CD4-positive, alpha-beta T cell treated with Interleukin-17A for 4 hours (primary cell): ENCODE data around the gene RAD51B.
"Not testable (repeated sequence)": the region's sequence is repeated elsewhere in the genome, so short reads cannot be mapped to it uniquely, and the experiment has no call there.

ENCODE experiments used
- DNase-seq: peaks from one replicate; pipeline ENCODE4 v3.0.0-alpha.2; 2020; ENCODE audit warnings: mixed read lengths

Gene RAD51B

DNA sequence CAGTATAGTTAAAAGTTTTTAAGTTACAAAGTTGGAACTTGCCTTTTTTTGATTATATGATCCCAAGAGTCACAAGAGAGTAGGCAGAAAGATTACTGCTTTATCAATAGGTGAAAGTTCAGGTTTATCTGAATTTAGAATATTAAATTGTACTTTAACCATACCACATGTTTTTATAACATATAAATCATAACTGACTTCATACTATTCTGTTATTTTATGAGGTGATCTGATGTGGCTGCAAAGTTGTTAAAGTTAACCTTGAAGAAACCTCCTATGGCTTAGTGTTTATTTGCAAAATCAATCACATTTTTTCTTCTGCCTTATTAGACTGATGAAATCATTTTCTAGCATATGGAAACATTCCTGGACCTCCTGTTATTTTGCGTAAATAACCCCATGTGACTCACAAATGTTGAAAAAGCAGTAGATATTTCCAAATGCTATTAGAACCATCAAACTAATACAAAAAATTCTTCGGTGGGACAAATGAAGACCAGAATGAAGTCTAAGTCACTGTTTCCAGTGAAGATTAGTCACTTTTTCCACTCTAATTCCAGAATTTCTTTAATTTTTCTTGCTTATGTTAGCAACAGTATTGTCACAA is 132.1 kb downstream of the RAD51B start:
- DNase-seq: no peak

DNA sequence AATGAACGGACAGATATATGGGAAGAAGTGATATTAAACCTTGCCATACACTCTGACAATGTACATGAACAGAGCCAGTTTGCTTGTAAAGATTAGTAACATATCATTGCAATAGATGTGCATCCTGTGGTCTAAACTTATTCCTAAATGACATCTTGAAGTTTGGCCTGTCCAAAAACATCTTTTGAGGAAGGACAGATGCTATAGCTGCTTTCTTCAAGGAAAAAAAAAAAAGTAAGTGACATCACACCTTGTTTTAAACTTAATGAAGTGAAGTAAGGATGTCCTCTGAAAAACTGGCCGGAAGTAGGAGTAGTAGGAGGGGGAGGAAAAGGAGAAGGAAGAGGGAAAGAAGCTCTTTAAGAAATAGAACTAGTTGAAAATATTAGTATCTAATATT is 132.8 kb downstream of the RAD51B start:
- DNase-seq: no peak

DNA sequence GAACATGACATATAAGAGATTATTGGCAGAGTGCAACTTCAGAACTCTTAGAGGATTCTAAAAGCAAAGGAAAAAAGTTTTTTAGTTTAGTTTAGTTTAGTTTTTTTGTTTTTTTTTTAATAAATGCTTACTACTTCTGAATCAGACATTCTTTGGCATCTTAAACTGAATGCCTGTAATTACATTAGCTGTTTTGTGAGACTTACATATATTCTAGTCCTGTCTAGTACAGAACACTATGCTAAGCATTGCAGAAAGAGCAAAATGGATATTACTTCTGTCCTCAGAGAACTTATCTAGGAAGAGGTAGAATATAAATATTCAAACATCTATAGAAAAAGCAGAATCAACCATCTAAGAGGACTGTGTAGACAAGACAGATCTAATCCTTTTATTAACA is 133.2 kb downstream of the RAD51B start:
- DNase-seq: no peak

DNA sequence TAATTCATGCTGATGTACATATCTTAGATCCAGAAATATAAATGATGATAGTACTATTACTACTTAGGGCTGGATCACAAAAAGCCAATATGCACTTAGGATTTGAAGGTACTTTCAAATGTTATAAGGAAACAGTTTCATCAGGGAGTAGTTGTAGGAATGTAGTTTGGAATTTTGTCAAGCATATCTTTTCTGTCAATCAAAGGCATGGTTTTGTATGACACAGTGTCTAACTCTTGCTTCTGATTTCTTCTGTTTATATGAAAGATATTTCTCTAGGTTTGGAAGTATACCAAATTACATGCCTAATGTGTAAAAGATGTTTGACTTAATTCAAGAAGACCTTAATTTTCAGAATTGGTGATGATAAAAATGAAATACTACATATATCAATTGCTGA is 135.7 kb downstream of the RAD51B start:
- DNase-seq: no peak

DNA sequence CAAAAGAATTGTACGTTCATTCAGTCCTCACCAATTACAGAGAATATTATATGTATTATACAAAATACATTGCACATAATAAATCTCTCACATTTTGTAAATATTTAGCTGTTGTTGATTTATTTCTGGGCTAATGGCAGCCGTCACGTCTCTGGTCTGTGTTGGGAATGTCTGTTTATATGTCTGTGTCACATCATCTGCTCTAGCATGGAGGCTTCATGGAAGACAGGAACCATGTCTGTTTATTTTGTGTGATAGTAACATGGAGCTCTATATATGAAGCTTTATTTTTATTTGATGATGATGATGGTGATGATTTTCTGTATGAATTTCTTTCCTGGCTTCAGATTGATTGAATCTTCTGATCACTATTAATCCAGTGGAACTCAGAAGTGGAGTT is 138.4 kb downstream of the RAD51B start:
- no peak for DNase-seq

DNA sequence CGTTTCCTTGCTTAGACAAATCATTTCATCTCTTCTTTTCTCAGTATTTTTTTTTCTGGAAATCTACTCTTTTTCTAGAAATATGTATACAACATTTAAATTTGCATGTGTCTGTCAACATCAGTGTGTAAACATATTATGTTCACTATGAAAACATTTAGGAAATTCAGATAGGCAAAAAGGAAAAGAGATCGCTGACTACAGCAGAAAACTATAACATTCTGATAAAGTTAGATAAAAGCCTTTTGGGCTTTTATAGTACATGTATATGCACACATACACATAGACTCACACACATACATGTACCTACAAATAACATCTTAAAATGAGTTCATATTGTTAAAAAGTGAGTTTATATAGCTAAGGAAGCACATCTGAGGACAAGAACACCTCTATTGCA is 142.1 kb downstream of the RAD51B start:
- no peak for DNase-seq

DNA sequence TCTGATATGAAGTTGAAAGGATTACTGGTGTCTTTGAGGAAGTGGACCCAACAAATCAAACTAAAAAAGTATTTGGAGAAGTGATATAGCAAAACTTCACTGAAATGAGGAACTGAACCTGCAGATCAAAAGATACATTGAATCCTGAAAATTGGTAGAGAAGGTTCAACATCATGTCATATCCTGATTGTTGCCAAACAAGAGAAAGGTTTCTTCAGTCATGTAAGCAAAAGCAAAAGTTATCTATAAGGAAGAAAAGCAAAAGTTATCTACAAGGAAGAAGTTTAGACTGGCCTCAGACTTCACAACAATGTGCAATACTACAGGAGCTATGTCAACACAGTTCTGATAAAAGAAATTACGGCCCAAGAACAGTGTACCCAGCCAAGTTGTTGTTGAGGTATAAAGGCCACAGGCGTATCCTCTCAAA is 142.7 kb downstream of the RAD51B start:
- no peak for DNase-seq

DNA sequence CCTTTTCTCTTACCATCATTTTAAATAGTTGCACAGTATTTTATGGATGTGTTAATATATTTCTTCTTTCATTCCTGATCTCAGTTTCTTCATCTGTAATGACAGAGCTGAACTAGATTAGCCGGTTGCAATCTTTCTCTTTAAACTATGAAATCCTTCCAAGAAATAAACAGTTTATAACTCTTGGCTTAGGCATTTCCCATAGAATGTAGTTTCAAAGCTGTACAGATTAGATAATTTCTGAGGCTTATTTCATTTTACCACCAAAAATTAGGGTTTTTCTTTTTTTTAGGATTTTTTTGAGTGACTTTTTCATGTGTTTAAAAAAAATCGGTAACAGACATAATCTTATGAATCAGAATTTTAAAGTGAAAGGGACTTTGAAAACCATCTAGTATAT is 144.0 kb downstream of the RAD51B start:
- DNase-seq: no peak

DNA sequence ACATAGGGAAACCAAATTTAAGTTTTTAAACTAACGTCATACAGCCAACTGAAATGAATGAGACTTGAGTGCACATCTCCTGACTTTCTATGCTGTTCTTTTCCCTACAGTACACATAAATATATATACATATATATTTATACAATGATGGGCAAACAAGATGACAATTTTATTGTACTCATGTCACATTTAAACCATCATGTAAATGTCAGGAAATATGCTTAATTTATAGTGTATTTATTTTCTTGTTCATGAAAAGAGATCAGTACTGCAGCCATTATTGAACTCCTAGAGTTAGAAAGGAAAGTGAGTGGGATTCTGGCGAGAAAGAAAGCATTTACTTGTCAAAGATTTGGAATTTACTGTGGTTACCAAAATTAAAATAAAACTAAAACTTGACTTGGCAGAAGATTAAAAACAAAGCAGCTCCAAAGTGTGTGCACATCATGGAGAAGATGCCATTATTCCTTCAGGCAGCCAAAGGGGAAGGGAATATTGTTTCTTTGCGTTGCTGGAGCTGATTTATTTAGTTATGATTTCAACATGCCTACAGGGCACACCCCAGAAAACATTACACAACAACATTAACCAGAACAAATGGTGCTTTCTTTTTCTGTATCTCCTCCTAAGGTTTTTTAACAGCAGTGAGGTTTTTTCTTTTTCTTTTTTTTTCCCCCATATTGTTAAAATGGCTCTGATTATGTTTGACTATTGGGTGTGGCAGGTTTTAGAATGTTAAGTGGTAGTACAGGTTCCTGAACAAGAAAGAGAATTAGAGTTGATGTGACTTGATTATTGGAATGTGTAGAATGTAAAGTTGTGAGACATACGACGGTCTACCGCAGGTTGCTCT is 144.6 kb downstream of the RAD51B start:
- DNase-seq: no peak

DNA sequence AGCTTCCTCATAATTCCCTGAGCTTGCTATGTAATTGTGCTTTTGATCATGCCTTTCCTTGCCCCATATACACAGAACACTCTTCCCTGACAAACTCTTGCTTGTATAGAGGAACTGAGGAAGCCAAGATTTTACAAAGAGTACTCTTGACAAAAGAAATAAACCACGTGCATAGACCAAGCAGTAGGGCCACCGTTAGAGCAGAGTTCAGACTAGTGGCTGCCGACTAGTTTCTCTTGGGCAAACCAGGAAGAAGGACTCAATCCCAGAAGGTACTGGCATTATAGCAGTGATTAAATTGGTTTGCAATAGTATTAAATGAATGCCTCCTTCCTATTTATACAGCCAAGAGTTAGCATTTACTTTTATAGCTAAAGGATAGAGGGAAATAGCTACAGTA is 146.1 kb downstream of the RAD51B start:
- no peak for DNase-seq

DNA sequence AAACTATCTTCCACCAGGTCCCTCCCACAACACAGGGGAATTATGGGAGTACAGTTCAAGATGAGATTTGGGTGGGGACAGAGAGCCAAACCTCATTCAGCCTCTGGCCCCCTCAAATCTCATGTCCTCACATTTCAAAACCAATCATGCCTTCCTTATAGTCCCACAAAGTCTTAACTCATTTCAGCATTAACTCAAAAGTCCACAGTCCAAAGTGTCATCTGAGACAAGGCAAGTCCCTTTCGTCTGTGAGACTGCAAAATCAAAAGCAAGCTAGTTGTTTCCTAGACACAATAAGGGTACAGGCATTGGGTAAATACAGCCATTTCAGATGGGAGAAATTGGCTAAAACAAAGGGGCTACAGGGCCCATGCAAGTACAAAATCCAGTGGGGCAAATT is 147.6 kb downstream of the RAD51B start:
- DNase-seq: no peak

DNA sequence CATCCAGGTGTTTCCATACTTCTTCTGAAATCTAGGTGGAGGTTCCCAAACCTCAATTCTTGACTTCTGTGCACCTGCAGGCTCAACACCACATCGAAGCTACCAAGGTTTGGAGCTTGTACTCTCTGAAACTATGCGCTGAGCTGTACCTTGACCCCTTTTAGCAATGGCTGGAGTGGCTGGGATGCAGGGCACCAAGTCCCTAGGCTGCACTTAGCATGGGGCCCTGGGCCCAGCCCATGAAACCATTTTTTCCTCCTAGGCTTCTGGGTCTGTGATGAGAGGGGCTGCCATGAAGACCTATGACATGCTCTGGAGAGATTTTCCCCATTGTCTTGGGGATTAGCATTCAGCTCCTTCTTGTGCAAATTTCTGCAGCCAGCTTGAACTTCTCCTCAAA is 148.4 kb downstream of the RAD51B start:
- DNase-seq: not testable (repeated sequence)

DNA sequence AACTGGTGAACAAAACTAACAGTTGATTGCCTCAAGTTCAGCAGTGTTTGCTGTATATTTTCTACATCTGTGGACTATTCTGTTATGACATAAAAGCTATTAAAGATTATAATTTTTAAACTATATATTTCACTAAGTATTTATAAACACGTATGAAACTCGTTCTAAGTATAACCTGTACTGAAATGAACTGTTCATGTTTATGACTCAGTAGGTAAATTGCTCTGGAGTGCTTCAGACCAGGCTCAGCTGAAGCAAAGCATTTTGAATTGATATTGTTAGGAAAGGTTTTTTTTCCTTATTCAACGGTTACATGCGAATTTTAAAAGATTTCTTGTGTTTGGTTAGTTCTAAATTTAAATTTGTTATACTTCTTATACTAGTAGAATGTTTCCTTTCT is 151.3 kb downstream of the RAD51B start:
- DNase-seq: no peak

DNA sequence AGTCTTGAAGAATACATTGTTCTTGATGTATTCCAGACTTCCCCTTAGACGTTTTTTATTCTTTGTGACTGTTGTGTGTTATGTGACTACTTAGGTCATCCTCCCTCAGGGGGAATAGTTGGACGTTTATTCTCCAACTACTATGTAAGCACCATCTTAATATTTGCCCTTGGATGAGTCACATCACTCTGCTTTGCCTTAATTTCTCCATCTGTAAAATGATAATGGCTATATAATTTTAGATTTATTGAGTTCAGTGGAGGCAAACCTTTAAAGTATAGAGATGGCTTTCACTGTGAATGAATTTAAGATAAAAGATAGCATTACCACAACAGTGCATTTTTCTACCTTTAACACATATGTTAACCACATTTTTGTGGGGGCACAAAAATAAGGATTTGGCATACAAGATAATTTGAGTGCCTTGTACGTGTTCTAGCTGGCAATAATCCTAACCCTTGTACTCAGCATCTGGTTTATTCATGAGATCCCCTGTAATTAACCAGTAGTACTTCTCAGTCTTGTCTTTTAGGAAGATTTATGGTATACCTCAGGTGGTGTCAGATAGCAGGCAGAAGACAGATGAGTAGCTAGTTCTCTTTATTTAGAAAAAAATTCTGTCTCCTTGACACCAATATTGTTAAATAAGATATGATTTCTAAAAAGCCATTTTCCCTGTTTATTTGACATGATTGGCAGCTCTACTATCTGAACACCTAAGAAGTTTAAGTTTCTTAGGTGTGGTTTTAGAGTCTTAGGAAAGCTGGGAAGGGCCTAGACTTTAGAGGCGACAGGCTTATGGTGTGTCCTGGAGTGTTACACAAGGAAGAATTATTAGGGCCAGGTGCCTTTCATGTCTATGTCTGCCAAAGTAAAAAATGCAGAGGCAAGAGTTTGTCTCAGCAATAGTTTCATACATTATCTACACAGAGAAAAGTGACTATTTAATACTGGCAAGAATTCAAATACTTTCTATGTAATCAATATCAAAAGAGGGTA is 152.3 kb downstream of the RAD51B start:
- DNase-seq: no peak

DNA sequence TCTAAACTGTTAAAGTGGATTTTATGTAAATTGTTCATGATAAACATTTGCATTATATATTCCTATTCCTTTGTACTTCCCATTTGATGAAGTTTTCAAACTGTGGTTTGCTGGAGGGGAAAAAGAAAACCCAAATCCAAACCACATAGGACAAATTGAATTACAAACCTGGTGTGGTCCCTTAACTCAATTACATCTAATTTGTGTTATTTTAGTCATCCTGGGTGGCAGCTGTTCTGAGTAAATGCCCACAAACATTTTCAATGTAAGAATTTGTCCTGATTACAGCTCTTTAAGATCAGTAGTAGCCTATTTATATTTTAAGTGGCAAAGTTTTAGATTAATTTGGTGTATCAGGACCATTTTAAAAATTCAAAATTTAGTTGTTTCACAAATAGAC is 153.9 kb downstream of the RAD51B start:
- no peak for DNase-seq

DNA sequence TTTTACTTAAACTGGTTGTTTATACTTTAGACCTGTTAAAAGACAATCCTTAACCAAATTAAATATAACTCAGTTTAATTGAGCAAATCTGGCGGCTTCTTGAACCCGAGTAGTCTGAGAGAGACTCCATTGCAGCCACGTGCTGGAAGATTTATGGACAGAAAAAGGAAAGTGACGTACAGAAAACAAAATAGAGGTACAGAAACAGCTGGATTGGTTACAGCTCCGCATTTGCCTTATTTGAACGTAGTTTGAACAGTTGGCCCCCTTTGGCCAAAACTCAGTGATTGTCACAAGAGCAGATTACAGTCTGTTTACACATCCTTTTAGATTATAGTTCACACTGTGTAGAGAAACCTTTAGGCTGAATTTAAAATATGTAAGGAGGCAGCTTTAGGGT is 155.9 kb downstream of the RAD51B start:
- DNase-seq: no peak

DNA sequence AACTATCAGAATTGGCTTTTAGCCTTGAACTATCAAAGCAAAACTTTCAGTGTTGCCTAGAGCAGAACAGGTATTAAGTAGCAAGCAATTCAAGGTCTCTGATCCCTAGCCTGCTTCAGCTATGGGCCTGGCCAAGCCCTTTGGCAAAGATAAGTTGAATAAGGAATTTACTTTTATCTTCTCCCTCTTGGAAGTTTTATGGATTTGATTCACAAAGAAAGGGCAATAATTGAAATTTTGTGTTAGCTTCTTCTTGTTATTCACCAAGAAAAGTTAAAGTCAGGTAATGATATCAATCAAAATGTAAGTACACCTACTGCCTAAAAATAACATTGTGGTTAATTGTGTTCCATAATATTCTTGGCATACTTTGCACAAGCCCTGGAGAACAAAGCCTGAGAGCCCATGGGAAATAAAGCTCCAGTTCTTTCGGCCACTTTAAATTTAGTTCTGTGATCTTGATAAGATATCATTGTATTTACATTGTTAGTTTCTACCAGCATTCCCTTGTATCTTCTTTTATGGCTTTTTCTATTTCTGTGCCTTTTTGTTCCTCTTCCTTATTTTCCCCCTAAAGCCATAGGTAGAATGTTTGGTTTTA is 158.0 kb downstream of the RAD51B start:
- no peak for DNase-seq

DNA sequence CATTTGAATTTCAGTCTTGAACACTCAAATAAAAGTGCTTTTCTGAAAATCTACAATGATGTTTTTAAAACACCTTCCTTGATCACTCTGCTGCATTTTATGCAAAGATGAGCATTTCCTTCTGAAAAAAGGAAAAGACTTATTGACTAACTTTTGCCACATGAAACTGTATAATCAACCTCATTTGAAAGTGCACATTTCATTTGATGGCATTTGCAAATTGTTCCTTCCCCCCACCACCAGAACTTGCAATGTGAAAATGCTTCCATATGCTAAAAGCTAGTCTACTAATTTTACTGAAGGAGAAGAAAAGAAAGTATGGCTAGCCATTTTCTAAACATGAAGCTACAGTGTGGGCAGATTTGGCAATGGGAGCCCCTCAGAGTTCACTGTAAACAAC is 159.2 kb downstream of the RAD51B start:
- no peak for DNase-seq

DNA sequence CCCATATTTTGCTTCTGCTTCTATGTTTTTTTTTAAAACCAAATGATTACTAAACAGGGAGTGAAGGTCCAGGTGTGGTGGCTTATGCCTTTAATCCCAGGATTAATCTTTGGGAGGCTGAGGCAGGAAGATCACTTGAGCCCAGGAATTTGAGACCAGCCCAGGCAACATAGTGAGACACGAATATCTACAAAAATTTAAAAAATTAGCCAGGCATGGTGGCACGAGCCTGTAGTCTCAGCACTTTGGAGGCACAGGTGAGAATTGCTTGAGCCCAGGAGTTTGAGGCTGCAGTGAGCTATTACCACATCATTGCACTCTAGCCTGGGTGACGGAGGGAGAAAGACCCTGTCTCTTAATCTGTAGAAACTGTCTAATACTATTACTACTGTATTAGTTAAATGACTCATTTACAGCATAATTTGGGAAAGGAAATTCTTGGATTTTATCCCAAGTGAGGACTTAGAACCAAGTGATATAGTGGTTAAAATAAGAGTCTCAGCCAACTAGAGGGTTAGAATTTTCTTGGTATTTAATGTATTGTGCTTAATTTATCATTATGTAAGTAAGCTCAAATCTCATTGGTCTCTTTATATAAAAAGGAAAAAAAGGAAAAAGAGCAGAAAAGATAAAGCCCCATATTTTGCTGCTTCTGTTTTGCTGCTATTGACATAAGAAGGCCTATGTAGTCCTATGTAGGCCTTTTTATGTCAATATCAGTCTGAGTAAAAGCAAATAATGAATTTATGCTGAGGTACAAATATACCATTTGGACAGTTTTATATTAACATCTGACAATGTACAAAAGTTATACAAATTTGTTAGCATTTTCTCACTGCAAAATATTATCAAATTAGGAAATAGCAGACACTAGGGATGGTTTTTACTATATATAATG is 163.4 kb downstream of the RAD51B start:
- DNase-seq: no peak

DNA sequence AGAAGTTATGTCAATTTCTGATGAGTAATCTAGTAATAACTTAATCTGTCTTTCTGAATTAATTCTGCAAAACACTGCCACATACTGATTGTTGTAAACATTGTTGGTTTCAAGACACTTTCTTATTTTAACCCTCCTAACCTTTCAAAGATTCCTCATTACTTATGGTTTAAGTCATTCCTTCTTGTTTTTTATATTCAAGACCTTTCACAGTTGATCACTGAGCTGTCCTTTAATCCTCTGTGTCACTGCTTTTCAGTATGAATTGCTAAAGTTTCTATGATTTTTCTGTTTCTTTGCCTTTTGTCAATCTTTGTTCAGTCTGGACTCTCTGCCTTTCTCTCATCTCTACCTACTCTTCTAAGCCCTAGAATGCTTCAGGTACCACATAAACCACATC is 164.7 kb downstream of the RAD51B start:
- no peak for DNase-seq

DNA sequence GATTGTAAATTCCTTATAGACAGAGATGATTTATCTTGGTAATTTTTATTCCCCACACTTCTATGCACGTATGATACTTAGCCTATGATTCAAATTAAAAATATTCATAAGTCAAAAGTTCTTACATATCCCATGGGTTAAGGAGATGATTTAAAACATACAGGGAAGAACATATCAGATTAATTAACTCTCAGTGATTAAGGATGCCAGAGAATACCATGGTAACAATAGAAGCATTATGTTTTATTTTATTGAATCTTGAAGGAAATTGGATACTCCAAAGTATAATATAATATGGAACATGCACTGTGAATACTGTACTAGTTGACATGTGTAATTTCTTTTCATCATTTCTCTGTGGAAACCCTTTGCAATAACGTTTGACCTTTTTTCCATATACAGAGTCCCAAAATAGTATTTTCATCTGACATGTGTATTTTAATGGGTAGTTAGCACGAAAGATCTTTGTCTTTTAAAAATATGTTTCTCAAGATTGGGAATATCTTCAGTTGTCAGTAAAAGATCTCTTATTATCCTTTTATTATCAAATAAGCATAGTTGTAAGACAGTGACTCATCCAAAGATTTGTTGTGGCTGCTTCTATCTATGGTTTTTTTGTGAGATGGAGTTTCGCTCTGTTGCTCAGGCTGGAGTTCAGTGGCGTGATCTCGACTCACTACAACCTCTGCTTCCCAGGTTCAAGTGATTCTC is 166.7 kb downstream of the RAD51B start:
- no peak for DNase-seq
